Right lobe of liver (tissue), 6 donors: Measurements from ENCODE around the gene SIM2. TPM values are rescaled to one million over a fixed set of nuclear protein-coding genes. Genes with fewer than 3 reads are reported as not detected.

ENCODE experiments used
- ATAC-seq, 4 donors: fragments of 200-7000 bp; cut with Tn5 transposase; one replicate each; pipeline ENCODE4 v1.9.1; 2020; ENCODE audit warnings: mild to moderate bottlenecking in 4 of 4, moderate library complexity in 4 of 4
- DNase-seq, 3 donors: peaks; one replicate each; pipeline ENCODE4 v3.0.0-alpha.2; 2020
- H3K27ac ChIP-seq, 3 donors: fragments of 200-600 bp; one replicate each; pipeline ENCODE4 v1.8.0; 2022
- H3K27me3 ChIP-seq, 2 donors: fragments of 200-600 bp; one replicate each; pipeline ENCODE4 v1.8.0; 2022
- H3K36me3 ChIP-seq, 4 donors: fragments of 200-600 bp; sonication (generic) in 1 of 4; one replicate each; pipeline versions ENCODE4 v1.5.1 to v1.8.0; 2017 to 2022; ENCODE audit warnings: control low read depth in 1 of 4
- H3K4me1 ChIP-seq, 4 donors: fragments of 200-600 bp; sonication (generic) in 1 of 4; one replicate each; pipeline versions ENCODE4 v1.5.1 to v1.8.0; 2017 to 2022; ENCODE audit warnings: control low read depth in 1 of 4
- H3K4me3 ChIP-seq, 3 donors: fragments of 200-600 bp; one replicate each; pipeline ENCODE4 v1.8.0; 2022
- H3K9me3 ChIP-seq, 4 donors: fragments of 200-600 bp; sonication (generic) in 1 of 4; one replicate each; pipeline versions ENCODE4 v1.5.1 to v1.8.0; 2017 to 2022; ENCODE audit warnings: control low read depth in 1 of 4
- POLR2A ChIP-seq: fragments of 450-650 bp; IDR thresholded peaks from one replicate; pipeline ENCODE4 v1.6.1; 2017; ENCODE audit warnings: antibody characterized with exemption, mild to moderate bottlenecking
- WGBS: methylation state at CpG from one replicate; pipeline ENCODE4 v1.1.6; 2018; ENCODE audit warnings: low coverage, low lambda C conversion rate; ENCODE audit not compliant: insufficient coverage; ENCODE audit errors: missing lambda C conversion rate; 5-methylcytosine and 5-hydroxymethylcytosine counted together
- intact Hi-C, 2 donors: fragments of 100-400 bp; cut with DNase I; formaldehyde crosslinking; loops; one replicate each; pipeline versions ENCODE4 v1.11.2 to v1.14.1; 2022
- total RNA-seq, 6 experiments: library from RNA; depleted of rRNA in 2 of 6; stranded (reverse); fragments of >200 nt in 2 of 6; fragmentation: NEBNext Ultra II Directional in 3 of 6; extraction: Animal tissue kit (Norgen Biotek cat#: 25700) in 3 of 6; gene quantifications; one replicate each; pipeline versions ENCODE4 v1.1.0 to v1.2.4, GENCODE V29; 2016 to 2023
- TF ChIP-seq, protein P1 (sequence below), 4 donors: fragments of 200-600 bp in 3 of 4; fragments of 450-650 bp in 1 of 4; IDR thresholded peaks; one replicate each; pipeline versions ENCODE4 v1.5.1 to v1.8.0; 2016 to 2022; ENCODE audit warnings: antibody characterized with exemption in 4 of 4, mild to moderate bottlenecking in 2 of 4
- donor health status: DM: no; HTN: yes; CAD: no.
- donor health status: DM: no; HTN: no; CAD: no.
- donor health status: DM: no; HTN: no; CAD: no.
- donor health status: DM: no; HTN: yes; CAD: no.
- donor health status: DM: no; HTN: yes; CAD: no.

The SIM2 gene
- total RNA-seq, 6 experiments from 2014 or later: not detected

DNA sequence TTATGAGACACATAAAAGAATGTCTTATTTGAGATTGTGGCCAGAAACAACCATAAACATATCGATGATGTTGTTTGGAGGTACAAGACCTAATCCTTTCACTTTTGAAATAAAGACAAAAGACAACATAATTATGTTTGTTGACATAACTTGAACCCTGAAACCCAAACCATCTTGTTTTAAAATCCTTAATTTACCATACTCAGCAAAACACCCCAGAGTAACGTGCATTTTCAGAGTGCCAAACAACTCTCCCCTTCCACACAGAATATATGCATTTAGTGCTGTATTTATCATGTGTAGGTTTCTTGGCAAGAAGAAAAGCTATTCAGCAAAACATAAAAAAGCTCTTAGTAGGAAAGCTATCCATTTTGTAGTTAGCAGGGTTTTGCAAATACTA is 17.5 kb downstream of the SIM2 start:
- ATAC-seq: no peak
- H3K27ac ChIP-seq: no peak overlapping the region
- no peaks in the 10 kb centered on the region for H3K4me1 ChIP-seq
- TF ChIP-seq POLR2A: no peak
- TF ChIP-seq, protein P1, sequence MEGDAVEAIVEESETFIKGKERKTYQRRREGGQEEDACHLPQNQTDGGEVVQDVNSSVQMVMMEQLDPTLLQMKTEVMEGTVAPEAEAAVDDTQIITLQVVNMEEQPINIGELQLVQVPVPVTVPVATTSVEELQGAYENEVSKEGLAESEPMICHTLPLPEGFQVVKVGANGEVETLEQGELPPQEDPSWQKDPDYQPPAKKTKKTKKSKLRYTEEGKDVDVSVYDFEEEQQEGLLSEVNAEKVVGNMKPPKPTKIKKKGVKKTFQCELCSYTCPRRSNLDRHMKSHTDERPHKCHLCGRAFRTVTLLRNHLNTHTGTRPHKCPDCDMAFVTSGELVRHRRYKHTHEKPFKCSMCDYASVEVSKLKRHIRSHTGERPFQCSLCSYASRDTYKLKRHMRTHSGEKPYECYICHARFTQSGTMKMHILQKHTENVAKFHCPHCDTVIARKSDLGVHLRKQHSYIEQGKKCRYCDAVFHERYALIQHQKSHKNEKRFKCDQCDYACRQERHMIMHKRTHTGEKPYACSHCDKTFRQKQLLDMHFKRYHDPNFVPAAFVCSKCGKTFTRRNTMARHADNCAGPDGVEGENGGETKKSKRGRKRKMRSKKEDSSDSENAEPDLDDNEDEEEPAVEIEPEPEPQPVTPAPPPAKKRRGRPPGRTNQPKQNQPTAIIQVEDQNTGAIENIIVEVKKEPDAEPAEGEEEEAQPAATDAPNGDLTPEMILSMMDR (IDR thresholded peaks at IDR 0.05): no peak
- DNase-seq: no peak
- intact Hi-C loops: no loop called here
- no peak overlapping the region for H3K4me3 ChIP-seq
- H3K27me3 ChIP-seq: peaks cover 4 to 24% of the 10 kb centered on the region in 2 donors
- no peaks in the 10 kb centered on the region for H3K36me3 ChIP-seq
- 61% methylated on average over 2 of the region's 2 CpGs for WGBS
- H3K9me3 ChIP-seq: no peaks in the 10 kb centered on the region

DNA sequence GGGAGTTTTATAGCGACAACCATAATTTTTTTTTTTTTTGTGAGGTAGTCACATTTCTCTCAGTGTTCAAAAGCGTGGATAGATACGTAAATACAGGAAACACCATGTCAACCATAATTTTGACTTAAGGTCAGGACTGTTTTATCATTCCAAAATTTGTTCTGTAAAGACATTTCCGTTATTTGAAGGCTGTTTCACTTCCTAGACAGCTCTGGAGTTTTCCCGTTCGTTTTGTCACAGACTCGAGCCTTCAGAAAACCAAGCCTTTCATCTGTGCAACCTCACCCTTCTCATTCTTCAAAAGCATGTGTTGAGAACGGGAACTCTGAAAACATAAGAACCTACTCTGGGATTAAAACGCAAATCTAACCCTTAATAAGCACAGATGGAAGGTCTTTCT is 17.9 kb downstream of the SIM2 start:
- Histone ChIP-seq H3K9me3 (no peaks in the 10 kb centered on the region), H3K4me3 (no peak overlapping the region), H3K4me1 (no peaks in the 10 kb centered on the region), H3K27me3 (peaks cover 4 to 22% of the 10 kb centered on the region in 2 donors), H3K27ac (no peak overlapping the region), H3K36me3 (no peaks in the 10 kb centered on the region)
- ATAC-seq (no peak), DNase-seq (no peak)
- WGBS: 51% methylated on average over 9 of the region's 9 CpGs
- intact Hi-C loops: no loop called here
- TF ChIP-seq, protein P1 (IDR thresholded peaks at IDR 0.05): no peak
- TF ChIP-seq POLR2A: no peak

DNA sequence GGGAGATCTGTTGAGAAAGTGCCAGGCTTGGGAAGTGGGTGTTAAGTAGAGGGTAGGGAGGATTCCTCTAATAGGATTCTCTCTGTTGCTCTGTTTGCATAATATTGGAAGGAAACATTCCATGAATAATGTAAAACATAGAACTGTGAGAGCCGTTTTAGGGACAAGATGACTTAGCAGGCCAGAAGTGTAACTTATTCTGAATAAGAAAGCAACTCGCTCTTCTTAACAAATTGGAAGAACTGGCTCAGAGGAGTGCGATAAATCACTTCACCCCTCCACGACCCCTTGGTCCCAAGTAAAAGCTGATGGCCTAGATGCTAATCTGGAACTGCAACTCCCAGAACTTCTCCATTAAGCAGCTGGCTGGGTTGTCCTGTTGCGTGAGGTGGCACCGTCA is 19.1 kb downstream of the SIM2 start:
- 74% methylated on average over 4 of the region's 6 CpGs for WGBS
- no peak overlapping the region for H3K27ac ChIP-seq
- H3K36me3 ChIP-seq: no peaks in the 10 kb centered on the region
- intact Hi-C loops: no loop called here
- TF ChIP-seq POLR2A: no peak
- TF ChIP-seq, protein P1 (IDR thresholded peaks at IDR 0.05): no peak
- H3K9me3 ChIP-seq: no peaks in the 10 kb centered on the region
- no peaks in the 10 kb centered on the region for H3K4me1 ChIP-seq
- H3K4me3 ChIP-seq: no peak overlapping the region
- ATAC-seq (no peak), DNase-seq (no peak)
- peaks cover 4 to 14% of the 10 kb centered on the region in 2 donors for H3K27me3 ChIP-seq

DNA sequence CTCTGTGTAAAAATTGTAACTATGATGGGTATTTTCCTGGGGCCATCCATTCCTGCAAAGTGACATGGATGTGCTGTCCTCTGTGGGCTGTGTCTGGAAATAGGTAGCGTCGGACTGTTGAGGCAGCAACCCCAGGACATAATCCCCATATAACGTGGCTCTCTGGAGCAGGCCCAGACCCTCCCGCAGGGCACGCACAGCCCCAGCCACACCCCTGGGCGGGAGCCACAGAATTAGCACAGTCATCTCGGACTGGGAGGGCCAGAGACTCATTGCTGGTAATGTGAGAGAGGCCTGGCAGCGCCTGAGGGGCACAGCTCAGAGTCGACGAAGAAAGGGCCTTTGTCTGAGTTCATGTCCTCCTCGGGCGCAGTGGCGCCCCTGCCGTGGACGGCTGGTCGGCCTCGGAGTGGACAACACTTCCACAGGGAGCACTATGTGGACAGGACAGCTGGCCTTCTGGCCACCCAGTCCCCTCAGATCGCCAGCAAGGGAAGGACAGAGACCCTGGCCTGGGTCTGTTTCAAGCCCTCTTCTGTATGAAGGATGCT is 20.1 kb downstream of the SIM2 start:
- DNase-seq (peak in 2 of 3 donors; percentile 33 to 41), ATAC-seq (peak in 1 of 4 donors; percentile 20)
- WGBS: 50% methylated on average over 1 of the region's 18 CpGs
- TF ChIP-seq, protein P1 (IDR thresholded peaks at IDR 0.05): no peak
- TF ChIP-seq POLR2A: no peak
- Histone ChIP-seq H3K4me1 (no peaks in the 10 kb centered on the region), H3K27me3 (peaks cover 4 to 6% of the 10 kb centered on the region in 2 donors), H3K9me3 (no peaks in the 10 kb centered on the region), H3K4me3 (no peak overlapping the region), H3K36me3 (no peaks in the 10 kb centered on the region), H3K27ac (no peak overlapping the region)
- intact Hi-C loops: no loop called here

DNA sequence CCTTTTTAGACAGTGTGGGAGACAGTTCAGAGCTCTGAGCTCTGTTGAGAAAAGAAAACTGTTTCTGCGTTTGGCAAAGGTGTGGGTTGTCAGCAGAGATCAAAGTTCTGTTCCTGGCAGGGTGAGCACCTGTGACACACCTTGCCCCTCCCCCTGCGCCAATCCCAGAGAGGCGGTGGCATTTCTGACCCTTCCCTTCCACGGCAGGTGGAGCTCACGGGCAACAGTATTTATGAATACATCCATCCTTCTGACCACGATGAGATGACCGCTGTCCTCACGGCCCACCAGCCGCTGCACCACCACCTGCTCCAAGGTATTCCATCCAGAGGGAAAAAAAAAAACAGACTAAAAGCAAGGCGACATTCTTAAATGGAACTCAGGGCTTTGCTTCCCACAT is 20.7 kb downstream of the SIM2 start:
- TF ChIP-seq, protein P1 (IDR thresholded peaks at IDR 0.05): no peak
- no peak for TF ChIP-seq POLR2A
- intact Hi-C loops: no loop called here
- no peaks in the 10 kb centered on the region for H3K9me3 ChIP-seq
- no peak overlapping the region for H3K4me3 ChIP-seq
- no peaks in the 10 kb centered on the region for H3K4me1 ChIP-seq
- H3K27ac ChIP-seq: no peak overlapping the region
- WGBS: 57% methylated on average over 2 of the region's 10 CpGs
- ATAC-seq: no peak
- peaks cover 4 to 6% of the 10 kb centered on the region in 2 donors for H3K27me3 ChIP-seq
- peak in 1 of 3 donors; percentile 28 for DNase-seq
- no peaks in the 10 kb centered on the region for H3K36me3 ChIP-seq
